NCI-H1105 treated with DMSO at 0.1 percent for 48 hours (cell line): ENCODE measurements around the gene ZBTB20.
"Not testable (repeated sequence)": the region's sequence is repeated elsewhere in the genome, so short reads cannot be mapped to it uniquely, and the experiment has no call there.

ENCODE experiments used
- DNase-seq: peaks from one replicate; lab custom pipeline; 2025; lab: John Stamatoyannopoulos, UW

ZBTB20 gene

DNA sequence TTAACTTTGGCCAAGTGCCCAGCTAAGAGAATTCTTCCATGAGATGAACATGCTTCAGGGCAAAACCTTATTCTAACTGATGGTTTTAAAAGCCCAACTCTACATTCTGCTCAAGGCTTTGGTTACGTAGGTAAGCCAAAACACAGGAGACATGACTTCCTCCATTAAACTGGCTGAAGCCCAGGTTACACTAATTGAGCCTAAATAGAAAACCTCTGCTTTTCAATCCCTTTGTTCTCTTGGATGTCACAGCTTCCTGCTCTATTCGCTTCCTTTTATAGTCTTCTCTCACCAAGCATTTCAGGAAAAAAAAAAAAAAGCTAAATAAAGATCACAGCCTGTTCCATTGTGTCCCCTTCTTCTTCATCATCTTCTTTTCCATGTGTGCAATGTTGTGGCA, 432.9 kb downstream of the ZBTB20 start:
- DNase-seq: peak; percentile 8

GRCh38 chr3:114712728-114713492, 434.2 kb downstream of the ZBTB20 start:
- DNase-seq: no peak

- DNase-seq: no peak
These were observed 435.7 kb downstream of the ZBTB20 start for GRCh38 chr3:114711321-114711886.

- no peak for DNase-seq
These were observed 438.0 kb downstream of the ZBTB20 start for GRCh38 chr3:114709102-114709501.

DNA sequence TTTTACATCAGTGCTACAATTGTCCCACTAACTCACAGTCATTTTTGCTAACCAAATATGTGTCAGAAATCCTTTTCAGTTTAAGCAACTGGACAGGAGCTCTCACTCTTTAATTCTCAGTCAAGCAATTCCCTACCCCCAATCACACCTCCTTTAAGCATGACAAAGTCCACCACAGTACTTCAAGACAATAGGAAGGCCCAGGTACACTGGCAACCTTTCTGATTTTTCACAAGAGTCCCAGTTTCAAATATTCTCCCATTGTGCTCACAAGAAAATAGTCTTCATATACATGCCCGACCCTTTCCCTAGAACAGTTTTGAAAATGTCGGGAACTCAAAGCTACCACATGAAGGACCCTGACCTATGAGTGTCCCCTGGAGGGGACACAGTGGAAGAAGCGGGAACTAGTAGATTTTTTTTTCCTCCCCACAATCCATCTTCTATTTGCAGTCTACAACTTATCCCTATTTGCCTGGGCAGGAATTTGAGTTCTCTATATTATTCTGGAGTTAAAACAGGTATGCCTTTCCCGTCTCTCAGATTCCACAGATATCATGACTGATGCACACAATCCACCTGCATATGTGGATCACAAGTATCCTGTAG, 439.7 kb downstream of the ZBTB20 start:
- DNase-seq: no peak

DNA sequence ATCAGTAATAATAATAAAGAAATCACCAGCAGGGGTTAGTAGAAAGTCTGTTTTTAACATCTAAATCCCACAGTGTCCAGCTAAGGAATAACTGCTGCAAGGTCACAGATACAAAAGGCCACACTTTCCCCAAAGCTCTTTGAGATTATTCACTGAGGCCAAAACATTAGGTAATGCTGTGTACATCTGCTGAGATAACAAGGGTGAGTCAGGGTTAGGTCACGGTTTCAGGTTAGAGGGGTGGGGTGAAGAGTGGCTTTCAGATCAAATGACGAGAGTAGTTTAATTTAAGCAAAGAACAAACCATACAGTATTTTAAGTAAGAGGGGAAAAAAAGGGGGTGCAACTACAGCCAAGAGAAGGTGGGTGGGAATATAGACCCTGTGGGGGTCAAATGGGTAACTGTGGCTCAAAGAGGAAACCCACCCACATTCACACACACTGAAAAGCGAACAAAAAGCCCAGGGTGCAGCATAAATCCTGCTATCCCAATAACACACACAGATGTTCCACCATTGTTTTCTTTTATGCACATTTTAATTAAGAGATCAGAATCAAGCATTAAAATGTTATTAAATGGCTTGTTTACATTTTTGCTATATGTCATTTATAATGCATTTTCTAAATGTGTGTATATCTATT, 440.4 kb downstream of the ZBTB20 start:
- no peak for DNase-seq

DNA sequence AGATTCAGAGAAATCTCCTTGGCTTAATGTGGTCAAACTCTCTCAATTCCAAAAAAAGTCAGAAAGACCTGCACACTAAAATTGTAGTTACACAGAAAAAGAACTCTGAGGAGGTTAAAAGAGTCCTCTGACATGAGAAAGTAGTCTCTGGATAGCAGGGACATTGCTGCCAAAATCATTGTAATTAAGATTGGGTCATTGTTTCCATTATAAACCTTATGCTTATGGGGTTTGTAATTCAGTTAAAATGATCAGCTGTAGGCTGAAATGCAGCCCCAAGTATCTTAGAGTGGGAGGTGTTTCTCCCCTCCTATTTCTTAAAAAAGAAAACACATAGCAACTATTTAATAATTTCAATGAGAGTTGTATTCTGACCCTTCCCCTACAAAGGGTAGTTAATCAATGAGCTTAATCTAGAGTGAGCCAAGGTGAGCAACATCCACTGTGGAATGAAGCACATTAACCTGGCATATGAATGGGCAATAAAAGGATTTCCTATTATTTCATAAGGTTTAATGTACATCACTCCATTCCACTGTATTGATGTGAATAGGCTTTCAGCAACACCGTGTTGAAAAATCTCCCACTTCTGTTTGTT, 446.4 kb downstream of the ZBTB20 start:
- no peak for DNase-seq

DNA sequence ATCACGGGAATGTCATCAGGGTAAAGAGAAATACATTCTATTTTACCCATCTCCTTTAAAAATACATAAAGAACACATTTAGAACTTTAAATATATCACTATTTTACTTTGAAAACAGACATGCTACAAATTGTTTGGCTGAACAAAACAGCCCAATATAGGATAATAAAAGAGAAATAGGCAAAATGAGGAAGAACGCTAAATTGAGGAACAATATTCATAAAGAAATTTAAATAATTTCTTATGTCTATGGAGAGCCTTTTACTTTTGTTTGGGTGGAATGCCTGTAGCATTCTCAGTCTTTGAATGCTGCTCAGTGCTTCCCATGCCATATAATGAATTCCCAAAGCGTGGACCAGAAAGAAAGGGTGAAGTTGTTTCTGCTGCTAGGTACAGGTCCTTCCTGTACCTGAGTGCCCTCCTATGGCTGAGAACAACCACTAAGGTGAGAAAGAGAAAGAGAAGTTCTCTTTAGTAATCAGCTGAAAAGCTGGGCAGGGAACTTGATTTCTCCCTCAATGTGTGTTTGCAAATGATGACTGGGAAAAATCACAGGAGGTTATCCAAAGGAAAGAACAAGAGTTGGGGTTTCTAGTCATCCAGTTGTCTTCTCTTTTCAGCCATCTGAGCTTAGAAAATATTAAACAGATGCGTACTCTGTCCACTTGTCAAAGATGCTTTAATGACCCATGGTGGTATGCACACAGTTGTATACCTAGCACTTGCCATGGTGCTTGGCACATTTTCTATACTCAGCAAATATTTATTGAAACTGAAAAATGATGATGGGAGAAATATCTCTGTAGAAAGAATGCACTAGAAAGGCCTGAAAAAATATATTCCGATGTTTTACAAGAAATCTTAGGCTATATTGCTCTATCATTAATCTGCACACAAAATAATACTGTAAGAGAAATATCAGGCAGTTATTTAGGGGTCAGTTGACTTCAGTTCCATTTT, 448.7 kb downstream of the ZBTB20 start:
- no peak for DNase-seq

GRCh38 chr3:114697401-114697800, 449.7 kb downstream of the ZBTB20 start:
- no peak for DNase-seq

GRCh38 chr3:114694251-114694650, 452.8 kb downstream of the ZBTB20 start:
- no peak for DNase-seq

GRCh38 chr3:114691871-114692270, 455.2 kb downstream of the ZBTB20 start:
- DNase-seq: no peak

- DNase-seq: no peak
These were observed 456.2 kb downstream of the ZBTB20 start for GRCh38 chr3:114690911-114691310.

- no peak for DNase-seq
These were observed 459.9 kb downstream of the ZBTB20 start for GRCh38 chr3:114687151-114687550.

GRCh38 chr3:114686621-114687020, 460.5 kb downstream of the ZBTB20 start:
- DNase-seq: no peak

GRCh38 chr3:114685161-114685560, 461.9 kb downstream of the ZBTB20 start:
- DNase-seq: no peak

DNA sequence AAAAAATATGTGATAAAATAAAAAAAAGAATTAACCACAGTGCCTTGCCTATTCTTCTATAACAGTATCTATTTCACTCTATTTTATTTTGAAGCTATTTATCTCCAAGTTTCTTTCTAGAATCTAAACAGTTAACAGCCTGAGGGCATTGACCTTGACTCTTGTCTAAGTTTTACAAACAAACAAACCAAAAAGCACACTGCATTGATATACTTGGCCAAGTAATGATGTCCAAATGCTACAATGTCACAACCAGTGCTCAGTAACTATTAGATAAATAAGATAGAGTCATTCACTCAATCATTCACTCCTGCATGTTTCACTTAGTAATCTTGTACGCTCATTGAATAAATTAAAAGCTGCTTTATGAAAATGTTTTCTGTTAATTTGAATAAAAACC, 466.8 kb downstream of the ZBTB20 start:
- DNase-seq: no peak

DNA sequence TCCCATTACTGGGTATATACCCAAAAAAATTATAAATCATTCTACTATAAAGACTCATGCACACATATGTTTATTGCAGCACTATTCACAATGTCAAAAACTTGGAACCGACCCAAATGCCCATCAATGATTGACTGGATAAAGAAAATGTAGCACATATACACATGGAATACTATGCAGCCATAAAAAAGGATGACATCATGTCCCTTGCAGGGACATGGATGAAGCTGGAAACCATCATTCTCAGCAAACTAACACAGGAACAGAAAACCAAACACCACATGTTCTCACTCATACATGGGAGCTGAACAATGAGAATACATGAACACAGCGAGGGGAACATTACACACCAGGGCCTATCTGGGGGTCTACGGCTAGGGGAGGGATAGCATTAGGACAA, 467.3 kb downstream of the ZBTB20 start:
- not testable (repeated sequence) for DNase-seq

DNA sequence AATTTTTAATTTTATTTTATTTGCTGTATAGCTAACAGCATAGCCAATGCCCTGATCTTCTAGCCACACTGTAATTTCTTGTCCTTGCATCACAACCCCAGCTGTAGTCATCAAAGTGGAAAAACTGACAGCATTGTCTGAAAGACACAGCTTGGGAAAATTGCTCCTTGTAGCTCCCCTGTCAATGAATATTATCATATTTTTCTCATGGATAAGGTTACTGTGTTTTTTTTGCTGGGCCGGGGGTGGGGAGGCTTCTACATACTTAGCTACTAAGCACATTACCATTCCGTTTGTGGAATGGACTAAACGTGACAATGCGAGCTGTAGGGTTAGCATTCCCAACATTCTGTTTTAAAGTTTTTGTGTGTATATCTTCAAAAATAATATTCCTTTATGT, 472.0 kb downstream of the ZBTB20 start:
- no peak for DNase-seq

GRCh38 chr3:114674036-114674435, 473.1 kb downstream of the ZBTB20 start:
- no peak for DNase-seq

DNA sequence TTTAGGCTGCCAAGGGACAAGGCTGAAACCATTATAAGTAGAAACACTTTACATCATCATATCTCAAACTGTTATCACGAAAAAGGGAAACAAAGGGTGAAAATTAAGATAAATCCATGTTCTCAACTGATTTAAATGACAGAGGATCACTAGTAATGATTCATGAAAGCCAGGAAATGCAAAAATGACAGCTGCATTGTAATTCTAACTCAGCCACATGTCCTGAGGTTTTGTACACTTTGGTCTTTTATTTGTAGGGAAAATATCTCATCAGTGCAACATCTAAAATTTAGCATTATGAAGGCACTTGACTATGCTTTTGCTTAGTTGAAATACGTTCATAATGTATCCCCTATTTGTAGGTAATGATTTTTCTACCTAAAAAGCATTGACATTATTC, 473.6 kb downstream of the ZBTB20 start:
- no peak for DNase-seq

- no peak for DNase-seq
These were observed 474.2 kb downstream of the ZBTB20 start for GRCh38 chr3:114672692-114673447.
